ENCODE measurements around the gene UBE2Z.

UBE2Z gene

DNA sequence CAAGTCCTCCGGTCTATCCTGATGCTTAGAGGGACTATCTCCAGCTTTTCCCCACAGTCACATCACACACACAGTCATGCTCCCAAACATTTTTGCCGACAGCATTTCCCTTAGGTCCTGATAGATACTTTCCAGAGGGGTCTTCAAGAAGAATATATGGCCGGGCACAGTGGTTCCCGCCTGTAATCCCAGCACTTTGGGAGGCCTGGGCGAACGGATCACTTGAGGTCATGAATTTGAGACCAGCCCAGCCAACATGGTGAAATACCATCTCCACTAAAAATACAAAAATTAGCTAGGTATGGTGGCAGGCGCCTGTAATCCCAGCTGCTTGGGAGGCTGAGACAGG is 64.5 kb downstream of the UBE2Z start:
- Histone ChIP-seq H3K4me3 (ENCODE audit: low read depth, low read length) (no peak overlapping the region), H3K27me3 (ENCODE audit: control insufficient read depth, insufficient read depth, low read length) (peaks cover 2% of the 10 kb centered on the region), H3K9me3 (ENCODE audit: control insufficient read depth, insufficient read depth, low read length) (no peaks in the 10 kb centered on the region), H3K36me3 (ENCODE audit: control insufficient read depth, insufficient read depth, low read length) (no peaks in the 10 kb centered on the region), H3K9ac (ENCODE audit: low read depth, low read length) (no peak overlapping the region), H3K4me1 (ENCODE audit: control insufficient read depth, insufficient read depth, low read length) (peaks cover 14% of the 10 kb centered on the region)

DNA sequence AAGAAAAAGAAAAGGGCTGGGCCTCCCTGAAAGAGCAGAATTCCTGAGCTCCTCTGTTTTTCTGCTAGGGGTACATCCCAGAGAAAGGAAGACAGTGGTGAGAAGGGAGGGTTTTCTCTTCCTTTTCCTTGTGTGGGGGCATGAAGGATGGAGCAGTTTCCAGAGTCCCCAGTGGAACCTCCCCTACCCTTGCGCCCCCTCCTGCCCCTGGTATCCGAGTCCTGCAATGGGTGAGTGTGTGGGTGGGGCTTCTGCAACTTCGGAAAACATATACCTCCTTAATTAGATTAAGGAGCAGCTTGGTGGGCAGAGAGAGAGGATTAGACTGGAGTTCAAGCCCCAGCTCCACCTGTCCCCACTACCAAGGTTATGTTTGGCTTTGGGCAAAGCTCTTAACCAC is 65.6 kb downstream of the UBE2Z start:
- H3K36me3 ChIP-seq (ENCODE audit: control insufficient read depth, insufficient read depth, low read length), result no peaks in the 10 kb centered on the region
- H3K4me3 ChIP-seq (ENCODE audit: low read depth, low read length), result no peak overlapping the region
- H3K9ac ChIP-seq (ENCODE audit: low read depth, low read length), result no peak overlapping the region
- peaks cover 2% of the 10 kb centered on the region for H3K27me3 ChIP-seq (ENCODE audit: control insufficient read depth, insufficient read depth, low read length)
- H3K4me1 ChIP-seq (ENCODE audit: control insufficient read depth, insufficient read depth, low read length), result peaks cover 14% of the 10 kb centered on the region
- no peaks in the 10 kb centered on the region for H3K9me3 ChIP-seq (ENCODE audit: control insufficient read depth, insufficient read depth, low read length)
